Muscle of leg (tissue), 16 donors: ENCODE measurements around the gene RIPPLY2. TPM values are rescaled to one million over a fixed set of nuclear protein-coding genes. Genes with fewer than 3 reads are reported as not detected.
"Not testable (repeated sequence)": the region's sequence is repeated elsewhere in the genome, so short reads cannot be mapped to it uniquely, and the experiment has no call there.

Experiments used
- DNase-seq: peaks from one replicate; pipeline ENCODE4 v3.0.0; 2013
- H3K27ac ChIP-seq: one replicate; pipeline ENCODE4 v1.5.1; 2013; ENCODE audit warnings: mild to moderate bottlenecking, low read length, control low read depth
- H3K27me3 ChIP-seq: one replicate; pipeline ENCODE4 v1.6.1; 2013; ENCODE audit warnings: low read length; ENCODE audit not compliant: control insufficient read depth, insufficient read depth
- H3K36me3 ChIP-seq: one replicate; pipeline ENCODE4 v1.6.1; 2013; ENCODE audit warnings: low read length; ENCODE audit not compliant: control insufficient read depth, insufficient read depth
- H3K4me1 ChIP-seq: one replicate; pipeline ENCODE4 v1.6.1; 2013; ENCODE audit warnings: low read length; ENCODE audit not compliant: control insufficient read depth, insufficient read depth
- H3K4me3 ChIP-seq: one replicate; pipeline ENCODE4 v1.5.1; 2013; ENCODE audit warnings: low read length, control low read depth
- H3K9me3 ChIP-seq: replicated peaks from 2 replicates; pipeline ENCODE4 v1.6.1; 2013; ENCODE audit warnings: low read depth, low read length; ENCODE audit not compliant: control insufficient read depth
- WGBS: methylation state at CpG from one replicate; pipeline ENCODE4 v1.1.5; 2013; ENCODE audit warnings: missing lambda C conversion rate; ENCODE audit not compliant: insufficient coverage; 5-methylcytosine and 5-hydroxymethylcytosine counted together
- long read RNA-seq, 11 donors: transcript quantifications; one replicate each; lab custom pipeline, GENCODE V29; 2026
- polyA plus RNA-seq, 8 donors: library from polyadenylated mRNA; unstranded; fragments of 120-200 nt; gene quantifications; one replicate each; pipeline versions ENCODE4 v1.2.1 to v1.2.3, GENCODE V29; 2013; ENCODE audit warnings: inconsistent platforms in 1 of 8, low replicate concordance in 1 of 8; ENCODE audit not compliant: insufficient read length in 8 of 8, insufficient read depth in 1 of 8
- total RNA-seq: library from RNA; stranded (reverse); fragments of 120-200 nt; gene quantifications from one replicate; pipeline ENCODE4 v1.2.4, GENCODE V29; 2013

RIPPLY2 gene, protein sequence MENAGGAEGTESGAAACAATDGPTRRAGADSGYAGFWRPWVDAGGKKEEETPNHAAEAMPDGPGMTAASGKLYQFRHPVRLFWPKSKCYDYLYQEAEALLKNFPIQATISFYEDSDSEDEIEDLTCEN
- total RNA-seq (not detected), polyA plus RNA-seq (under 1 TPM in 2 of 8 donors, not detected in 6; 0.05 to 0.13 TPM)
- long read RNA-seq, donor 1: 0 reads
- long read RNA-seq, donor 2: 0 reads
- long read RNA-seq, donor 3: 0 reads
- long read RNA-seq, donor 4: 0 reads
- long read RNA-seq, donor 5: 0 reads
- long read RNA-seq, donor 6: 0 reads
- long read RNA-seq, donor 7: 0 reads
- long read RNA-seq, donor 8: 0 reads
- long read RNA-seq, donor 9: 0 reads
- long read RNA-seq, donor 10: 0 reads
- long read RNA-seq, donor 11: 0 reads

GRCh38 chr6:83853178-83854000 is at the start of gene RIPPLY2:
Gene RIPPLY2, plus strand, starts transcription at chr6:83853360. Its CDS starts 57 bp downstream, at chr6:83853417.
- H3K4me1 ChIP-seq: peaks cover 12% of the 10 kb centered on the region
- H3K27me3 ChIP-seq: peaks cover 18% of the 10 kb centered on the region
- H3K9me3 ChIP-seq: no peaks in the 10 kb centered on the region
- peak within 1 kb of the TSS; percentile 37 for H3K4me3 ChIP-seq
- no peak within 1 kb of the TSS for H3K27ac ChIP-seq
- WGBS: under 1% methylated on average over 77 of the region's 81 CpGs
- H3K36me3 ChIP-seq: no peaks in the 10 kb centered on the region
- peak; percentile 12 for DNase-seq

DNA sequence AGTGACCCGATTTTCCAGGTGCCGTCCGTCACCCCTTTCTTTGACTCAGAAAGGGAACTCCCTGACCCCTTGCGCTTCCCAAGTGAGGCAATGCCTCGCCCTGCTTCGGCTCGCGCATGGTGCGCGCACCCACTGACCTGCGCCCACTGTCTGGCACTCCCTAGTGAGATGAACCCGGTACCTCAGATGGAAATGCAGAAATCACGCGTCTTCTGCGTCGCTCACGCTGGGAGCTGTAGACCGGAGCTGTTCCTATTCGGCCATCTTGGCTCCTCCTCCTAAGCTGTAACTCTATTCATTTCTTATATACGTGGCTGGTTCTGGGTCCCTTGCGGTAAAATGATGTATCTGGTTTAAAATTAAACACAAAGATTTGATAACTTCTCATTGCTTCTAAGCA is 49.7 kb upstream of the RIPPLY2 start:
- not testable (repeated sequence) for H3K27ac ChIP-seq, H3K4me3 ChIP-seq, H3K4me1 ChIP-seq, H3K9me3 ChIP-seq, H3K36me3 ChIP-seq, DNase-seq, H3K27me3 ChIP-seq
- no CpG with 5 or more reads among the region's 21 CpGs for WGBS

GRCh38 chr6:83804886-83805285 is 48.3 kb upstream of the RIPPLY2 start:
- no peaks in the 10 kb centered on the region for H3K27me3 ChIP-seq
- DNase-seq: no peak
- no peak overlapping the region for H3K27ac ChIP-seq
- no peaks in the 10 kb centered on the region for H3K9me3 ChIP-seq
- H3K4me1 ChIP-seq: no peaks in the 10 kb centered on the region
- no peaks in the 10 kb centered on the region for H3K36me3 ChIP-seq
- H3K4me3 ChIP-seq: no peak overlapping the region

- Histone ChIP-seq H3K27me3 (no peaks in the 10 kb centered on the region), H3K4me3 (no peak overlapping the region), H3K9me3 (no peaks in the 10 kb centered on the region), H3K4me1 (no peaks in the 10 kb centered on the region), H3K27ac (no peak overlapping the region), H3K36me3 (no peaks in the 10 kb centered on the region)
- DNase-seq: no peak
Observed at GRCh38 chr6:83808005-83808404, 45.2 kb upstream of the RIPPLY2 start.

DNA sequence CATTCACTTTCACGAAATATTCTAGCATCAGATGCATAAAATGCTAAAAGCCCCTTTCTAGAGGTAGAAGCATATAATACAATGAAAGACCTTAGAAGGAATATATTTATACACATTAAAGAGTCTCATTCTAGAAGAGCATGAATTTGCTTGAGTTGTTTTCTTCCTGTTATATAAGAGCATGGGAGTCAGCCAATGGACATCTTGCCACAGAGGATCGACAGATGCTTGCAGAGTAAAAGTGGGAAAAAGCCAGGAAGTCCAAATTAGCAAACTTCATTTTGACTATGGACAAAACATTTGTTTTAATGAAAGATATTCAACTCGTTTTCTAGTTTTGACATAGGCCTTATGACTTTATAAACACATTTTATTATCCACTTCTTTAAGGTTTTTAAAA is 44.2 kb upstream of the RIPPLY2 start:
- no peaks in the 10 kb centered on the region for H3K4me1 ChIP-seq
- DNase-seq: no peak
- no peak overlapping the region for H3K27ac ChIP-seq
- H3K4me3 ChIP-seq: no peak overlapping the region
- no peaks in the 10 kb centered on the region for H3K9me3 ChIP-seq
- H3K27me3 ChIP-seq: no peaks in the 10 kb centered on the region
- no peaks in the 10 kb centered on the region for H3K36me3 ChIP-seq
- WGBS: no CpG with 5 or more reads among the region's 3 CpGs

GRCh38 chr6:83812595-83812994 is 40.6 kb upstream of the RIPPLY2 start:
- no peaks in the 10 kb centered on the region for H3K4me1 ChIP-seq
- H3K36me3 ChIP-seq: no peaks in the 10 kb centered on the region
- no peaks in the 10 kb centered on the region for H3K9me3 ChIP-seq
- DNase-seq: no peak
- no peak overlapping the region for H3K27ac ChIP-seq
- no peak overlapping the region for H3K4me3 ChIP-seq
- H3K27me3 ChIP-seq: no peaks in the 10 kb centered on the region

- Histone ChIP-seq H3K4me1 (no peaks in the 10 kb centered on the region), H3K36me3 (no peaks in the 10 kb centered on the region), H3K4me3 (no peak overlapping the region), H3K27me3 (no peaks in the 10 kb centered on the region), H3K9me3 (no peaks in the 10 kb centered on the region), H3K27ac (no peak overlapping the region)
- WGBS: no CpG with 5 or more reads among the region's 2 CpGs
- no peak for DNase-seq
Observed at GRCh38 chr6:83815631-83816272, 37.4 kb upstream of the RIPPLY2 start.

GRCh38 chr6:83822629-83823169 is 30.5 kb upstream of the RIPPLY2 start:
- Histone ChIP-seq H3K27me3 (no peaks in the 10 kb centered on the region), H3K4me1 (no peaks in the 10 kb centered on the region), H3K9me3 (no peaks in the 10 kb centered on the region), H3K27ac (no peak overlapping the region), H3K4me3 (no peak overlapping the region), H3K36me3 (no peaks in the 10 kb centered on the region)
- DNase-seq: no peak
- no CpG with 5 or more reads among the region's 3 CpGs for WGBS

DNA sequence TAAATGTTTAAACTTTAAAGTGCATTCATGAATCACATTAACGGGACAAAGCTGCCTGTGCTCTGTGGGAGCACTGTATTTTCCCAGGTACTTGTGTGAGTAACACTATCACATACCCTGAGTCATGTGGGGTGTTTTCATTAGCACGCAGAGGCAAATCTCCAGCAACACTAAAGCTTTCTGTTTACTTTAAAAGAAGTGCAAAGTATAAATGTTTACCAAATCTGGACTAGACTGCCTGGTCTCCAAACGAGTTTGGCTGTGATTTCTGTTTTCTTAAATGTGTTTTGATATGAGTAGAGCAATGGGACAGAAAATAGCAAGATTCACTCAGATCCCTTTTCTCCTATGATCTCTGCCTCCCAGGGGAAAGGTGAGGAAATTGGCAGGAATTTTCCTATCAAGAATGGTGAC is 28.8 kb upstream of the RIPPLY2 start:
- DNase-seq: no peak
- no peak overlapping the region for H3K4me3 ChIP-seq
- no peaks in the 10 kb centered on the region for H3K9me3 ChIP-seq
- no peaks in the 10 kb centered on the region for H3K27me3 ChIP-seq
- no CpG with 5 or more reads among the region's 3 CpGs for WGBS
- H3K4me1 ChIP-seq: no peaks in the 10 kb centered on the region
- no peak overlapping the region for H3K27ac ChIP-seq
- no peaks in the 10 kb centered on the region for H3K36me3 ChIP-seq

- no peak for DNase-seq
- no CpG with 5 or more reads among the region's 2 CpGs for WGBS
- Histone ChIP-seq H3K4me3 (no peak overlapping the region), H3K9me3 (no peaks in the 10 kb centered on the region), H3K36me3 (no peaks in the 10 kb centered on the region), H3K4me1 (no peaks in the 10 kb centered on the region), H3K27me3 (no peaks in the 10 kb centered on the region), H3K27ac (no peak overlapping the region)
Observed at GRCh38 chr6:83824831-83825230, 28.3 kb upstream of the RIPPLY2 start.
